GM12892 (cell line): ENCODE results near the gene PTGS1.

Source experiments
- POLR2A ChIP-seq: IDR thresholded peaks from 2 replicates; pipeline ENCODE4 v1.6.1; 2011; ENCODE audit warnings: low read depth, low read length, control low read depth
- TAF1 ChIP-seq: IDR thresholded peaks from 2 replicates; pipeline ENCODE4 v1.6.1; 2011; ENCODE audit warnings: low read depth, mild to moderate bottlenecking, control low read depth, low read length, borderline replicate concordance

- TF ChIP-seq POLR2A (no peak), TAF1 (no peak)
These were observed 20.1 kb upstream of the PTGS1 start for GRCh38 chr9:122350577-122351355.
